NB4 (cell line): ENCODE results near the gene CAMK2B.

Experiments used
- DNase-seq: peaks from one replicate; pipeline ENCODE4 v3.0.0; 2010; ENCODE audit warnings: low read depth
- H3K4me3 ChIP-seq: one replicate; pipeline ENCODE4 v1.5.1; 2011; ENCODE audit warnings: mild to moderate bottlenecking, low read depth, low read length, moderate library complexity
- MAX ChIP-seq: IDR thresholded peaks from 2 replicates; pipeline ENCODE4 v1.6.1; 2011; ENCODE audit warnings: low read depth, low read length
- MYC ChIP-seq: IDR thresholded peaks from 2 replicates; pipeline ENCODE4 v1.6.1; 2011; ENCODE audit warnings: low read depth, low read length
- POLR2A ChIP-seq: IDR thresholded peaks from 2 replicates; pipeline ENCODE4 v1.6.1; 2011; ENCODE audit warnings: mild to moderate bottlenecking; ENCODE audit not compliant: insufficient read length; ENCODE audit errors: extremely low read depth
- TF ChIP-seq, protein P1 (sequence below): IDR thresholded peaks from one replicate; pipeline ENCODE4 v1.5.1; 2012; ENCODE audit warnings: low read depth, low read length

CAMK2B gene

DNA sequence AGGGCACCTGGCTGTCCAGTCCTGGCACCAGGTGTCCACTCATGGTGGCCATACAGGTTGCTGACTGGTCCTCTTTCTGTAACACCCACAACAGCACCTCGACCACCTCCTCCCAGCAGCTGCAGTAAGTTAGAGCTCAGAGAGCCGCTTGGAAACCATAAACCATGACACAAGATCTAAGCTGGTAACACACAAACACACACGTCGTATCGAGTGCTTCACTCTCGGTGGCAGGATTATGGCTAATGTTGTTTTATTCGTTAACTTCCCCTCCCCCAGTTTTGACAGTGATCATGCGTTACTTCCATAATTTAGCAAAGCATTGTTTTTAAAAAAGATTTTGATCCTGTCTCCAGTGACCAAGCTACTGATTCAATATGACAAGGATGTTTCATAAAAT is 59.7 kb downstream of the CAMK2B start:
- TF ChIP-seq MYC, result no peak
- TF ChIP-seq, protein P1, sequence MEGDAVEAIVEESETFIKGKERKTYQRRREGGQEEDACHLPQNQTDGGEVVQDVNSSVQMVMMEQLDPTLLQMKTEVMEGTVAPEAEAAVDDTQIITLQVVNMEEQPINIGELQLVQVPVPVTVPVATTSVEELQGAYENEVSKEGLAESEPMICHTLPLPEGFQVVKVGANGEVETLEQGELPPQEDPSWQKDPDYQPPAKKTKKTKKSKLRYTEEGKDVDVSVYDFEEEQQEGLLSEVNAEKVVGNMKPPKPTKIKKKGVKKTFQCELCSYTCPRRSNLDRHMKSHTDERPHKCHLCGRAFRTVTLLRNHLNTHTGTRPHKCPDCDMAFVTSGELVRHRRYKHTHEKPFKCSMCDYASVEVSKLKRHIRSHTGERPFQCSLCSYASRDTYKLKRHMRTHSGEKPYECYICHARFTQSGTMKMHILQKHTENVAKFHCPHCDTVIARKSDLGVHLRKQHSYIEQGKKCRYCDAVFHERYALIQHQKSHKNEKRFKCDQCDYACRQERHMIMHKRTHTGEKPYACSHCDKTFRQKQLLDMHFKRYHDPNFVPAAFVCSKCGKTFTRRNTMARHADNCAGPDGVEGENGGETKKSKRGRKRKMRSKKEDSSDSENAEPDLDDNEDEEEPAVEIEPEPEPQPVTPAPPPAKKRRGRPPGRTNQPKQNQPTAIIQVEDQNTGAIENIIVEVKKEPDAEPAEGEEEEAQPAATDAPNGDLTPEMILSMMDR, result no peak
- no peak for TF ChIP-seq MAX
- no peak for DNase-seq

GRCh38 chr7:44264221-44264931 is 61.0 kb downstream of the CAMK2B start:
- no peak for TF ChIP-seq MYC
- TF ChIP-seq, protein P1, result no peak
- no peak for TF ChIP-seq MAX
- no peak for DNase-seq
- no peak overlapping the region for H3K4me3 ChIP-seq

More for the DNA sequence above, 59.7 kb downstream of the CAMK2B start:
- H3K4me3 ChIP-seq, result no peak overlapping the region

GRCh38 chr7:44263326-44264082 is 61.9 kb downstream of the CAMK2B start:
- no peak for TF ChIP-seq MAX
- TF ChIP-seq, protein P1, result no peak
- no peak for TF ChIP-seq MYC
- no peak for TF ChIP-seq POLR2A
- no peak overlapping the region for H3K4me3 ChIP-seq
- no peak for DNase-seq

- TF ChIP-seq MAX (no peak), MYC (no peak)
- no peak for DNase-seq
- no peak overlapping the region for H3K4me3 ChIP-seq
These were observed 63.4 kb downstream of the CAMK2B start for GRCh38 chr7:44262031-44262430.

GRCh38 chr7:44261240-44261639 is 64.2 kb downstream of the CAMK2B start:
- no peak overlapping the region for H3K4me3 ChIP-seq
- DNase-seq, result no peak

GRCh38 chr7:44259547-44260457 is 65.6 kb downstream of the CAMK2B start:
- DNase-seq, result no peak
- no peak for TF ChIP-seq POLR2A
- TF ChIP-seq MAX, result no peak
- TF ChIP-seq, protein P1, result no peak
- no peak for TF ChIP-seq MYC
- no peak overlapping the region for H3K4me3 ChIP-seq

More at GRCh38 chr7:44261240-44261639, 64.2 kb downstream of the CAMK2B start:
- TF ChIP-seq MYC, result no peak
- TF ChIP-seq MAX, result no peak
